Raji (cell line): ENCODE results near the gene BTBD9.

Experiments used
- POLR2A ChIP-seq: IDR thresholded peaks from 2 replicates; pipeline ENCODE4 v1.6.1; 2011; ENCODE audit warnings: low read depth, low read length, control low read depth; ENCODE audit not compliant: insufficient read depth

The BTBD9 gene

GRCh38 chr6:38467566-38467965 is 172.2 kb downstream of the BTBD9 start:
- no peak for TF ChIP-seq POLR2A

GRCh38 chr6:38460186-38460585 is 179.5 kb downstream of the BTBD9 start:
- TF ChIP-seq POLR2A: no peak

- TF ChIP-seq POLR2A: no peak
Observed at GRCh38 chr6:38459291-38459690, 180.4 kb downstream of the BTBD9 start.

- TF ChIP-seq POLR2A: no peak
Observed at GRCh38 chr6:38453861-38454260, 185.9 kb downstream of the BTBD9 start.

GRCh38 chr6:38452816-38453660 is 186.7 kb downstream of the BTBD9 start:
- TF ChIP-seq POLR2A: no peak

GRCh38 chr6:38450717-38451116 is 189.0 kb downstream of the BTBD9 start:
- TF ChIP-seq POLR2A: no peak

- TF ChIP-seq POLR2A: no peak
Observed at GRCh38 chr6:38445925-38446324, 193.8 kb downstream of the BTBD9 start.

- TF ChIP-seq POLR2A: no peak
Observed at GRCh38 chr6:38445336-38445735, 194.4 kb downstream of the BTBD9 start.

- no peak for TF ChIP-seq POLR2A
Observed at GRCh38 chr6:38443352-38444144, 196.2 kb downstream of the BTBD9 start.

- no peak for TF ChIP-seq POLR2A
Observed at GRCh38 chr6:38438097-38438496, 201.6 kb downstream of the BTBD9 start.

- TF ChIP-seq POLR2A: no peak
Observed at GRCh38 chr6:38436726-38437465, 202.8 kb downstream of the BTBD9 start.

GRCh38 chr6:38435330-38435729 is 204.4 kb downstream of the BTBD9 start:
- no peak for TF ChIP-seq POLR2A

GRCh38 chr6:38434051-38434450 is 205.7 kb downstream of the BTBD9 start:
- TF ChIP-seq POLR2A: no peak

GRCh38 chr6:38432479-38432878 is 207.2 kb downstream of the BTBD9 start:
- TF ChIP-seq POLR2A: no peak

GRCh38 chr6:38432079-38432478 is 207.7 kb downstream of the BTBD9 start:
- TF ChIP-seq POLR2A: no peak
